GM18526 (cell line): ENCODE measurements around the gene KBTBD6.

Experiments used
- POLR2A ChIP-seq: IDR thresholded peaks from 3 replicates; pipeline ENCODE4 v1.6.1; 2011; ENCODE audit not compliant: insufficient read length; ENCODE audit errors: extremely low read depth

Gene KBTBD6

DNA sequence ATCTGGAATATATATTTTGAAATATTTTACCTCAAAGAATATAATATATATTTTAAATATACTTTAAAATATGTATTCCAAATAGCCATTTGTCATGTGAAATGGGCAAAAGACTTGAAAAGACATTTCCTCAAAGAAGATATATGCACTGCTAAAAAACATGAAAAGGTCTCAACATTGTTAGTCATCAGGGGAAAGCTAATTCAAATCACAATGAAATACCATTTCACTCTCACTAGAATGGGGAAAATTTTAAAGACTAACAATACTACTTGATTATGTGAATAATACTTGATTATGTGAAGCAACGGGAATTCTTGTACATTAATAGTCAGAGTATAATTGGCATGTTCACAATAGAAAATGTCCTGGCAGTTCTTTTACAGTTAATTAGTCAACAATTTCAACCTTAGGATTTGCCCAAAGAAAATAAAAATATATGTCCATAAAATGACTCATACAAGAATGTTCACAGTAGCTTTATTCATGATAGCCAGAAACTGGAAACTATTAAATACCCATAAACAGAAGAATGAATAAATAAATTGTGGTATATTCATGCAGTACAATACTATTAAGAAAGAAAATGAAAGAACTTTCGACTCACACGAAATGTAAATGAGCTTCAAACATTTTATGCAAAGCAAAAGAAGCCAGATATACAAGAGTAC, 6.8 kb upstream of the KBTBD6 start:
- TF ChIP-seq POLR2A, result no peak

DNA sequence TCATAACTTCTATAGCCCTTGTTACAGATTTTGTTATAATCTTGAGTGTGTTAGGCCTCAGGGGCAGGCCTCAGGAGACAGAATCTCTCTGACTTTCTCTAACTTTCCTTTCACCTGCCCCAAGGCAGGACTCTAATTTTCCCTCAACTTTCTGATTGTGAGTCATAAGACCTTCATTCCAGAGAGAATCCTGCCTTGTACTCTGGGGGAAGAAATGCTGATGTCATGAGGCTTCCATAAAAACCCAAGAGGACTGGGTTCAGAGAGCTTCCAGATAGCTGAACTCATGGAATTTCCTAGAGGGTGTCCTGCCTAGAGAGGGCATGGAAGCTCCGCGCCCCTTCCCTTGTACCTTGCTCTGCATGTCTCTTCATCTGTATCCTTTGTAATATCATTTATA, 5.3 kb upstream of the KBTBD6 start:
- TF ChIP-seq POLR2A, result no peak

GRCh38 chr13:41137241-41137640, 4.6 kb upstream of the KBTBD6 start:
- no peak for TF ChIP-seq POLR2A

DNA sequence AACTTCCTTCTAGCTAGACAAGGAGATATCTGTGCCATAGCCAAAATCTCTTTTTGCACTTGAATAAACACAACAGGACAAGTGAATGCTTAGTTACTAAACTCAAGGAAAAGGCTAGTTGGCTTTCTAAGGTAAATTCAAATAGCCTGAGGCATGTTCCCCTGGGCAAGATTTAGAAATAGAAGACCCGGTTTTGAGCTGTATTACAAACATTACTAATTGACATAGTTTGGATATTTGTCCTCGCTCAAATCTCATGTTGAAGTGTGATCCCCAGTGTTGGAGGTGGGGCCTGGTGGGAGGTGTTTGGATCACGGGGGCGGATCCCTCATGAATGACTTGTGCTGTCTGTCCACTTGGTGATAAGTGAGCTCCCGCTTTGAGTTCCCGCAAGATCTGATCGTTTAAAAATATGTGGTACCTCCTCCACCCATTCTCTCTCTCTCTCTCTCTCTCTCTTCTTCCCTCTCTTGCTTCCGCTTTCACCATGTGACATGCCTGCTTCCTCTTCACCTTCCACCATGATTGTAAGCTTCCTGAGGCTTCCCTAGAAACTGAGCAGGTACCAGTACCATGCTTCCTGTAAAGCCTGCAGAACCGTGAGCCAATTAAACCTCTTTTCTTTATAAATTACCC, 3.9 kb upstream of the KBTBD6 start:
- no peak for TF ChIP-seq POLR2A

- TF ChIP-seq POLR2A, result no peak
Observed at GRCh38 chr13:41133951-41134350, 1.3 kb upstream of the KBTBD6 start.

GRCh38 chr13:41130356-41130755, 2.2 kb downstream of the KBTBD6 start:
- TF ChIP-seq POLR2A, result no peak

DNA sequence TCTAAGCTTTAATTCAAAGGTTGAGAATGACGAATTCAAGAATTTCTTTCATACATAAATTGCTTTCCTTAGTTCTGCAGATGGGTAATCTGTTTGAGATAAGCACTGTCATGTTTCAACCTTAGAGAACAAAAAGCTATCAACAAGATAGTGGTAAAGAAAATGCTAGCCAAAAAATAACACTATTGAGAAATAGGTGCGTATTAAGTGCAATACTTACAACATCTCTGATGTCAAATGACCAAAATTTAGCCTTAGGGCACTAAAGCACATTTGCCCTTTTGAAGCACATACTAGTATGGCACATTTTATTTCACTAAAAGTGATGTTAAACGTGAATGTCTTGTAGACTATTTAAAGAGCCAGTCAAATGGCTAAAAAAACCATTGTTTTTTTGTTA, 4.9 kb downstream of the KBTBD6 start:
- TF ChIP-seq POLR2A, result no peak

GRCh38 chr13:41122838-41123237, 9.8 kb downstream of the KBTBD6 start:
- no peak for TF ChIP-seq POLR2A

GRCh38 chr13:41117869-41118268, 14.7 kb downstream of the KBTBD6 start:
- TF ChIP-seq POLR2A, result no peak

- TF ChIP-seq POLR2A, result no peak
Observed at GRCh38 chr13:41111454-41111853, 21.1 kb downstream of the KBTBD6 start.

GRCh38 chr13:41107584-41108014, 25.0 kb downstream of the KBTBD6 start:
- TF ChIP-seq POLR2A, result no peak

DNA sequence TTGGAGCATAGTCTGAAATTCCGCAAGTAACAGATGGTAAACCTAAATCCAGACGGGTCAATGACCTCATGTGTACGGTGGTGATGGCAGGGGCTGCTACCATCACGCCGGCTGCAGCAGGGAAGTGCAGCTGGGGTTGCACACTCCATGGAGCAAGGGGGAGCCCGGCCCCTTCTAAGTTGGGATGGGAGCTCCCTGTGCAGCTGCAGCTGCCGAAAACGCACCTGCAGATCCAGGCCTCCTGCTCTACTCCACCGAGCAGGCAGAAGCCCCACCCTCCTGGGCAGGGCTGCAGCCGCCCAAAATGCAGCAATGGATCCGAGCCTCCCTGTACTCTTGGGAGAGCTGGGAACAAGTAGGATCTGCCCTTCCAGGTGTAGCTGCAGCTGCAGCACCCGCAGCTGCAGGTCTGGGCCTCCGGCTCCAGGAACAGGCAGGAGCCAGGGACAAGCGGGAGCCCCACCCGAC, 25.5 kb downstream of the KBTBD6 start:
- TF ChIP-seq POLR2A, result no peak

DNA sequence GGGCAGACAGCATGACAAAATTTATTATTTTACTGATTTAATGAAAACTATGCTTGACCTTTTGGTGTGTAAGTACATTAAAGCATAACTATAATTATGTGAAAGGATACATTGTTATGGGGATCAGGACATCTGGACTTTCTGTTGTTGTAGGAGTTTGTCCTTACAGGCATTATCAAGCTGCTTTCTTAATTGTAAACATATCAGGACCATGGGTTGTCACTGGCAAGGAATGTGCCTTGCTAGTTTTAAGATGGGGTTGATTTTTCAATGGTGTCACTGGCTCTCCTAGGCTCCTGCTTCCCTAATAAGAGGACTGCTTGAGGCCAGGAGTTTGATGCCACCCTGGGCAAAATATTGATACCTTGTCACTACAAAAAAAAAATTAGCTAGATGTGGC, 32.6 kb downstream of the KBTBD6 start:
- no peak for TF ChIP-seq POLR2A

- TF ChIP-seq POLR2A, result no peak
Observed at GRCh38 chr13:41098761-41099160, 33.8 kb downstream of the KBTBD6 start.

DNA sequence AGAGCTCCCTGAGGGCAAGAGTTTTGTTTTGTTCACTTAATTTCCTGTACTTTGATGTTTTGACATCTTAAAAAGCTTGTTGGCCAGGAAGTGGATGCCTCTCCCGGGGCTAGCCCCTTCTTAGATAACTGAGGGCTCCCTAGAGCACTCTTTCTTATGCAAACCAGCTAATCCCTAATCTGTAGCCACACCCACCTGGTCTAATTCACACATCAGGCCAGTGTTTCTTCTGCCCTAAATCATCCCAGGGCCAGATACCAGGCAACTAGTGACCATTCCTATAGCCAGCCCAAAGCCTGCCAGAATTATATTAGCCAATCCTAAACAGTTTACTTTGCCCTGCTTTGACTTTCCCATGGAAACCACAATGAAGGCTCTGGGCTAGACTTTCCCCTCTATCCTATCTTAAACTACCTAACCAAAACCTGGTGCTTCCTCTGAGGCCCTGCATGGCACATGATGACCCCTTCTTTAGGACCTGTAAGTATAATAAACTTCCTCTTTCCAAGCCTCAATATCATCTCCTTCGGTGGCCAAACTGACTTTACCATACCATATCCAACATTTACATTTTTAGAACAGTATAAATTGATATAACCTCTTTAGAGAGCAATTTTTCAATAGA, 46.5 kb downstream of the KBTBD6 start:
- TF ChIP-seq POLR2A, result no peak

DNA sequence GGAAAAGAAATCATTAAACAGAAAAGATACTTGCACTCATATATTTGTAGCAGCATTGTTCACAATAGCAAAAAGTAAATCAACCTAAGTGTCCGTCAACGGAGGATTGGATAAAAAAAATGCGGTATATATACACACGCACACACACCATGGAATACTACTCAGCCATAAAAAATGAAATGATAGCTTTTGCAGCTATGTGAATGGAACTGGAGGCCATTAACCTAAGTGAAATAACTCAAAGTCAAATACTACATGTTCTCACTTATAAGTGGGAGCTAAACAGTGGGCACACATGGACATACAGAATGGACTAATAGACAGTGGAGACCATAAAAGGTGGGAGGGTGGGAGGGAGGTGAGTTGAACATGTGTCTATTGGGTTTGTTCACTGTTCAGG, 52.9 kb downstream of the KBTBD6 start:
- no peak for TF ChIP-seq POLR2A
